HEK293T (cell line): ENCODE results near the gene PIGQ.

Experiments
- CTCF ChIA-PET: fragments of 350-600 bp; formaldehyde crosslinking; extraction: SDS; loops from one replicate; lab custom pipeline; 2021; ENCODE audit warnings: antibody characterized with exemption, inconsistent platforms; lab: Yijun Ruan, JAX
- POLR2A ChIA-PET: fragments of 350-600 bp; formaldehyde crosslinking; extraction: SDS; loops from one replicate; lab custom pipeline; 2020; ENCODE audit warnings: antibody characterized with exemption, inconsistent platforms; lab: Yijun Ruan, JAX
- DNase-seq: peaks from one replicate; pipeline ENCODE4 v3.0.0; 2012; ENCODE audit warnings: mixed read lengths; ENCODE audit errors: extremely low spot score
- ARNT ChIP-seq: fragments of 450-650 bp; IDR thresholded peaks from 2 replicates; pipeline ENCODE4 v1.6.1; 2017; ENCODE audit warnings: mild to moderate bottlenecking
- BHLHE40 ChIP-seq: fragments of 450-650 bp; IDR thresholded peaks from 2 replicates; pipeline ENCODE4 v1.6.1; 2016; ENCODE audit warnings: mild to moderate bottlenecking, moderate library complexity, borderline replicate concordance
- CTBP1 ChIP-seq: fragments of 450-650 bp; IDR thresholded peaks from 2 replicates; pipeline ENCODE4 v1.6.1; 2016; ENCODE audit warnings: borderline replicate concordance
- ELF4 ChIP-seq: fragments of 450-650 bp; IDR thresholded peaks from 2 replicates; pipeline ENCODE4 v1.6.1; 2017; ENCODE audit warnings: antibody characterized with exemption
- FOXA1 ChIP-seq: fragments of 450-650 bp; IDR thresholded peaks from 2 replicates; pipeline ENCODE4 v1.6.1; 2016; ENCODE audit warnings: mild to moderate bottlenecking
- FOXK2 ChIP-seq: fragments of 450-650 bp; IDR thresholded peaks from 2 replicates; pipeline ENCODE4 v1.6.1; 2016; ENCODE audit warnings: mild to moderate bottlenecking
- FOXM1 ChIP-seq: fragments of 450-650 bp; IDR thresholded peaks from 2 replicates; pipeline ENCODE4 v1.6.1; 2017; ENCODE audit warnings: mild to moderate bottlenecking, borderline replicate concordance
- HDGF ChIP-seq: fragments of 450-650 bp; IDR thresholded peaks from 2 replicates; pipeline ENCODE4 v1.6.1; 2017; ENCODE audit warnings: antibody characterized with exemption, borderline replicate concordance
- L3MBTL2 ChIP-seq: fragments of 450-650 bp; conservative IDR thresholded peaks from 2 replicates; pipeline ENCODE4 v1.6.1; 2016; ENCODE audit warnings: mild to moderate bottlenecking
- LEF1 ChIP-seq: fragments of 450-650 bp; IDR thresholded peaks from 2 replicates; pipeline ENCODE4 v1.6.1; 2017; ENCODE audit warnings: mild to moderate bottlenecking, borderline replicate concordance
- NFRKB ChIP-seq: fragments of 450-650 bp; IDR thresholded peaks from 2 replicates; pipeline ENCODE4 v1.6.1; 2016; ENCODE audit warnings: mild to moderate bottlenecking, moderate library complexity
- SP1 ChIP-seq: fragments of 450-650 bp; IDR thresholded peaks from 2 replicates; pipeline ENCODE4 v1.6.1; 2017
- SUZ12 ChIP-seq: fragments of 450-650 bp; IDR thresholded peaks from 2 replicates; pipeline ENCODE4 v1.6.1; 2016; ENCODE audit warnings: mild to moderate bottlenecking
- TARDBP ChIP-seq: fragments of 450-650 bp; IDR thresholded peaks from 2 replicates; pipeline ENCODE4 v1.6.1; 2016
- ZNF384 ChIP-seq: fragments of 450-650 bp; IDR thresholded peaks from 2 replicates; pipeline ENCODE4 v1.6.1; 2016
- TF ChIP-seq, protein P1 (sequence below): fragments of 450-650 bp; IDR thresholded peaks from 2 replicates; pipeline ENCODE4 v1.6.1; 2016

The PIGQ gene

GRCh38 chr16:609984-610383 lies 40.2 kb downstream of the PIGQ start:
- TF ChIP-seq FOXM1 (no peak), SUZ12 (no peak), FOXK2 (no peak), HDGF (no peak), L3MBTL2 (no peak), ARNT (no peak), ZNF384 (no peak), LEF1 (no peak), CTBP1 (no peak), FOXA1 (no peak), SP1 (no peak), ELF4 (no peak), NFRKB (no peak), TARDBP (no peak), BHLHE40 (no peak)
- TF ChIP-seq, protein P1, sequence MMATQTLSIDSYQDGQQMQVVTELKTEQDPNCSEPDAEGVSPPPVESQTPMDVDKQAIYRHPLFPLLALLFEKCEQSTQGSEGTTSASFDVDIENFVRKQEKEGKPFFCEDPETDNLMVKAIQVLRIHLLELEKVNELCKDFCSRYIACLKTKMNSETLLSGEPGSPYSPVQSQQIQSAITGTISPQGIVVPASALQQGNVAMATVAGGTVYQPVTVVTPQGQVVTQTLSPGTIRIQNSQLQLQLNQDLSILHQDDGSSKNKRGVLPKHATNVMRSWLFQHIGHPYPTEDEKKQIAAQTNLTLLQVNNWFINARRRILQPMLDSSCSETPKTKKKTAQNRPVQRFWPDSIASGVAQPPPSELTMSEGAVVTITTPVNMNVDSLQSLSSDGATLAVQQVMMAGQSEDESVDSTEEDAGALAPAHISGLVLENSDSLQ: no peak
- DNase-seq: no peak
- ChIA-PET CTCF (interaction anchor here (1.6 kb wide), 1 partner anchor 12 kb away, joined by 6 read pairs; no protein-coding TSS in a partner anchor), POLR2A (interaction anchor here (1.6 kb wide), 1 partner anchor 26 kb away, joined by 6 read pairs; the partner anchor contains the start of gene METTL26)

DNA sequence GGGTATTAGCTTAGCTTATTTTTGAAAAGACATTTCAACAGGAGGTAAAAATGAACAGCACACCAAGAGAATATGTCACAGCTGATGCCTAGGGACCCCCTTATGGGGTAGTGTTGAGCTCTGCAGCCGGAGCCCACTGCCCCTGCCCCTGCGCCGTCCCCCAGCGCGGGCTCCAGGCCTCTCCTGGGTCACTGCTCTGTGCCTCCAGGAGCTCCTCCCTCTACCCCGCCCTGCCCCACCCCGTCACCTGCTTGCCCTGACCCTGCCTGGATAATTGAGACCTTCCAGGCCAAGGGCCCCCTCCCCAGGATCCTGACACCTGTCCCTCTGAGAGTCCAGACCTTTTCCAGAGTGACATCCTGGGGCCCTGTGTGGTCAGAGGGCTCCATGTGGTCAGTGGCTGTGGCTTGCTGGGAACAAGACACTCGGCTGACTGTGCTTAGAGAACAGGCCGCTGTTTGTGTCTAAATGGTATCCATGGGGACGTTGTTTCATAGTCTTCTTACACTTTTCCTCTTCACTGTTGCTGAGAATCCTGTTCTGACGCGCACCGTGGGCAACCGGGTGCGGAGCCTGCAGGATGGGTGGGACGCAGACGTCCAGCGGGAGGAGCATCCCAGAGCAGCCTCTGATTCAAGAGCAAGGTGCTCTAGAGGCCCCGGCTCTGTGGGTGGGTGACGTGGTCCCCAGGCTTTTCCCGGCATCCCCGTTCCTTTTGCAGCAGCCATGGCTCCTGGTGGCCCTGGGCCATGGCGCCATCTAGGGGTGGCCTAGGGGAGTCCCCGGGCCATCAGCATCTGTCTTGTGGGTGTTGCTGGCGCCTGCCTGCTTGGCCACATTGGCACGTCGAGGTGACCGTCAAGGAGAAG lies 41.0 kb downstream of the PIGQ start:
- ChIA-PET POLR2A (interaction anchor here (1.6 kb wide), 1 partner anchor 26 kb away, joined by 6 read pairs; the partner anchor contains the start of gene METTL26), CTCF (interaction anchor here (0.5 to 1.6 kb wide), 3 partner anchors 11 to 166 kb away, joined by 3 to 6 read pairs (median 3); no protein-coding TSS in a partner anchor)
- TF ChIP-seq SP1 (no peak), BHLHE40 (no peak), ZNF384 (no peak), FOXA1 (no peak), CTBP1 (no peak), LEF1 (no peak), ELF4 (no peak), SUZ12 (no peak), NFRKB (no peak), TARDBP (no peak), FOXM1 (no peak), HDGF (no peak), ARNT (no peak)
- TF ChIP-seq, protein P1: no peak
- peak; percentile 80 for DNase-seq

- DNase-seq: no peak
- CTCF ChIA-PET: no interaction called here
- TF ChIP-seq FOXK2: no peak
- TF ChIP-seq NFRKB: no peak
- no peak for TF ChIP-seq CTBP1
- TF ChIP-seq FOXM1: no peak
- no peak for TF ChIP-seq TARDBP
- TF ChIP-seq, protein P1: no peak
- no peak for TF ChIP-seq LEF1
- no peak for TF ChIP-seq ELF4
- no peak for TF ChIP-seq ARNT
- no peak for TF ChIP-seq BHLHE40
- no peak for TF ChIP-seq FOXA1
- no peak for TF ChIP-seq L3MBTL2
- no peak for TF ChIP-seq HDGF
- no peak for TF ChIP-seq ZNF384
- no peak for TF ChIP-seq SP1
- POLR2A ChIA-PET: no interaction called here
These were observed 45.4 kb downstream of the PIGQ start for GRCh38 chr16:615122-615521.

DNA sequence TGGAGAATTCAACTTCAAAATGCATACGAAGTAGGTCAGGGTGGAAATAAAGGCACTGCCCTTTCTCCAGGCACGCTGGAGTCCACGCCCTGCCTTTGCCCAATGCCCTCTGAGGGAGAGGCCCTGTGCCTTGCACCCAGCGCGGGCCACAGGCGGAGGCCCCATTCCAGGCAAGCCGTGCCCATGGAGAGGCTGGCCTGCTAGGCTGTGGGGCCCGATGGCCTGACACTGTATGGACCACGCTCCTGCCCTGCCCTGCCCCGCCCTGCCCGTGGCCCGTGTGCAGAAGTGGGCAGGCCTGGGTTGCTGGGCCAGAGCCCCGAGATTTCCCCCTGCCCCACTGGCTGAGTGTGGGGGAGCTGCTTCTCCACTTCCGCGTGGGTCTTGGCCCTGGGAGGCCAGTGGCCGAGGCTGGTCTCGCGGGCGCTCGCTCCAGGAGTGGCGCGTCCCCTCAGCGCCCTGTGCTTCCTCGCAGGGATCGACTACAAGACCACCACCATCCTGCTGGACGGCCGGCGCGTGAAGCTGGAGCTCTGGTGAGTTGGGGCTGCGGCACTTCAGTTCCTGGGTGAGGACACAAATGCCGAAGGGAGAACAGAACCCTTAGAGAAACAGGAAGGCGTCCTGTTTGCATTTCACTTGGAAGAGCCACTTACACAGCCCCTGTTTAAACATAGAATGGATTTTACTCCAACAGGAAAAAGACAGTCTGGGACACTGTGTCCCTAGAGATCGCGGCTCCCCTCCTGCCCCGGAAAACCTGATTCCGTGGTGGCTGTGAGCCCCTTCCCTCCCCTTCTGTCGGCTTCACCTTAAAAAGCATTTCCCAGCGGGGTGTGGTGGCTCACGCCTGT lies 47.2 kb downstream of the PIGQ start:
- DNase-seq: no peak
- CTCF ChIA-PET: no interaction called here
- TF ChIP-seq CTBP1 (no peak), NFRKB (no peak), FOXM1 (no peak), BHLHE40 (no peak), L3MBTL2 (no peak), FOXK2 (no peak), LEF1 (no peak), SUZ12 (no peak), HDGF (no peak), ZNF384 (no peak), SP1 (no peak), TARDBP (no peak), ARNT (no peak), ELF4 (no peak), FOXA1 (no peak)
- TF ChIP-seq, protein P1: no peak
- POLR2A ChIA-PET: no interaction called here
